CD14-positive monocyte (primary cell): ENCODE data around the gene YIPF4. TPM values are rescaled to one million over a fixed set of nuclear protein-coding genes. Genes with fewer than 3 reads are reported as not detected.
"Not testable (repeated sequence)": the region's sequence is repeated elsewhere in the genome, so short reads cannot be mapped to it uniquely, and the experiment has no call there.

Experiments
- DNase-seq, 3 donors: peaks; one replicate each; pipeline ENCODE4 v3.0.0-alpha.2; 2011 to 2022
- H2AFZ ChIP-seq: 2 replicates; pipeline ENCODE4 v1.6.0; 2012; ENCODE audit warnings: mild to moderate bottlenecking, low read depth, low read length, inconsistent platforms; ENCODE audit not compliant: insufficient read depth, poor library complexity, severe bottlenecking
- H3K27ac ChIP-seq, 2 donors: 1 replicate in 1 of 2; 2 replicates in 1 of 2; pipeline ENCODE4 v1.5.1; 2012 to 2013; ENCODE audit warnings: low read length in 2 of 2, control low read depth in 1 of 2, inconsistent platforms in 1 of 2, low read depth in 1 of 2, mild to moderate bottlenecking in 1 of 2
- H3K27me3 ChIP-seq, 2 donors: one replicate each; pipeline versions ENCODE4 v1.6.0 to v1.6.1; 2011 to 2013; ENCODE audit warnings: low read length in 2 of 2; ENCODE audit not compliant: control insufficient read depth in 2 of 2, insufficient read depth in 2 of 2
- H3K36me3 ChIP-seq, 2 donors: replicated peaks in 1 of 2; 1 replicate in 1 of 2; 2 replicates in 1 of 2; pipeline versions ENCODE4 v1.5.1 to v1.6.1; 2012 to 2013; ENCODE audit warnings: low read length in 2 of 2, control low read depth in 1 of 2, inconsistent platforms in 1 of 2, mild to moderate bottlenecking in 1 of 2; ENCODE audit not compliant: insufficient read depth in 2 of 2, control insufficient read depth in 1 of 2
- H3K4me1 ChIP-seq, 2 donors: 1 replicate in 1 of 2; 2 replicates in 1 of 2; pipeline versions ENCODE4 v1.5.1 to v1.6.1; 2012 to 2013; ENCODE audit warnings: low read length in 2 of 2, control low read depth in 1 of 2, inconsistent platforms in 1 of 2, mild to moderate bottlenecking in 1 of 2, moderate library complexity in 1 of 2; ENCODE audit not compliant: insufficient read depth in 2 of 2, control insufficient read depth in 1 of 2
- H3K4me2 ChIP-seq: replicated peaks from 2 replicates; pipeline ENCODE3; 2012; ENCODE audit warnings: low read length, moderate library complexity, mild to moderate bottlenecking; ENCODE audit not compliant: poor library complexity, severe bottlenecking; ENCODE audit errors: extremely low read depth
- H3K4me3 ChIP-seq, 3 experiments: fragments of 200-600 bp in 1 of 3; sonication (generic) in 1 of 3; replicated peaks in 1 of 3; 1 replicate in 2 of 3; 2 replicates in 1 of 3; pipeline ENCODE4 v1.5.1; 2011 to 2013; ENCODE audit warnings: low read length in 3 of 3, mild to moderate bottlenecking in 3 of 3, control low read depth in 2 of 3, low read depth in 2 of 3, inconsistent platforms in 1 of 3, moderate library complexity in 1 of 3
- H3K79me2 ChIP-seq: 2 replicates; pipeline ENCODE4 v1.6.0; 2012; ENCODE audit warnings: mild to moderate bottlenecking, control low read depth, inconsistent platforms, low read length, moderate library complexity; ENCODE audit not compliant: insufficient read depth
- H3K9ac ChIP-seq: 2 replicates; pipeline ENCODE4 v1.6.0; 2017; ENCODE audit warnings: low read length, mild to moderate bottlenecking; ENCODE audit not compliant: insufficient read depth, poor library complexity, severe bottlenecking
- H3K9me3 ChIP-seq, 2 donors: replicated peaks in 1 of 2; 1 replicate in 1 of 2; 2 replicates in 1 of 2; pipeline versions ENCODE4 v1.5.1 to v1.6.1; 2012 to 2013; ENCODE audit warnings: low read length in 2 of 2, control low read depth in 1 of 2; ENCODE audit not compliant: control insufficient read depth in 1 of 2, insufficient read depth in 1 of 2
- H4K20me1 ChIP-seq: 2 replicates; pipeline ENCODE4 v1.6.0; 2012; ENCODE audit warnings: mild to moderate bottlenecking, low read length, control low read depth, moderate library complexity; ENCODE audit not compliant: insufficient read depth
- H3K27ac Mint-ChIP-seq, 7 donors: one replicate each; pipeline ENCODE4 v1.8.0; 2020; ENCODE audit warnings: mild to moderate bottlenecking in 7 of 7, mixed read lengths in 7 of 7, moderate library complexity in 6 of 7, inconsistent platforms in 2 of 7
- H3K27me3 Mint-ChIP-seq, 3 donors: one replicate each; pipeline ENCODE4 v1.8.0; 2021 to 2022; ENCODE audit warnings: low read depth in 3 of 3, mild to moderate bottlenecking in 3 of 3, mixed read lengths in 3 of 3, moderate library complexity in 3 of 3, inconsistent platforms in 1 of 3
- H3K36me3 Mint-ChIP-seq, 2 donors: one replicate each; pipeline ENCODE4 v1.8.0; 2020; ENCODE audit warnings: mixed read lengths in 2 of 2, inconsistent platforms in 1 of 2, mild to moderate bottlenecking in 1 of 2
- H3K4me1 Mint-ChIP-seq: one replicate; pipeline ENCODE4 v1.8.0; 2020; ENCODE audit warnings: mild to moderate bottlenecking, mixed read lengths
- H3K4me3 Mint-ChIP-seq, 2 donors: one replicate each; pipeline ENCODE4 v1.8.0; 2020; ENCODE audit warnings: mild to moderate bottlenecking in 2 of 2, mixed read lengths in 2 of 2, moderate library complexity in 1 of 2
- H3K9me3 Mint-ChIP-seq, 7 donors: one replicate each; pipeline ENCODE4 v1.8.0; 2020 to 2022; ENCODE audit warnings: mixed read lengths in 7 of 7, mild to moderate bottlenecking in 6 of 7, moderate library complexity in 6 of 7, inconsistent platforms in 2 of 7
- WGBS: methylation state at CpG from one replicate; pipeline ENCODE4 v1.1.5; 2013; ENCODE audit warnings: missing lambda C conversion rate; ENCODE audit not compliant: insufficient coverage; 5-methylcytosine and 5-hydroxymethylcytosine counted together
- intact Hi-C, 2 donors: fragments of 100-400 bp; cut with micrococcal nuclease; formaldehyde crosslinking; loops; one replicate each; pipeline versions ENCODE4 v1.15.0 to v1.15.1; 2023
- polyA plus RNA-seq, 3 donors: library from polyadenylated mRNA; depleted of rRNA in 1 of 3; unstranded in 2 of 3; stranded (reverse) in 1 of 3; fragments of 300-500 nt in 2 of 3; fragments of >200 nt in 1 of 3; fragmentation: Illumina TruSeq in 2 of 3; gene quantifications; 1 replicate in 2 of 3; 2 replicates in 1 of 3; pipeline ENCODE4 v1.2.3, GENCODE V29; 2012 to 2021
- TF ChIP-seq, protein P1 (sequence below): fragments of 200-600 bp; IDR thresholded peaks from one replicate; pipeline ENCODE4 v1.8.0; 2022; ENCODE audit warnings: antibody characterized with exemption, mild to moderate bottlenecking

Gene YIPF4
- polyA plus RNA-seq, 3 donors, result 1.5 to 25.7 (median 20.0) TPM

DNA sequence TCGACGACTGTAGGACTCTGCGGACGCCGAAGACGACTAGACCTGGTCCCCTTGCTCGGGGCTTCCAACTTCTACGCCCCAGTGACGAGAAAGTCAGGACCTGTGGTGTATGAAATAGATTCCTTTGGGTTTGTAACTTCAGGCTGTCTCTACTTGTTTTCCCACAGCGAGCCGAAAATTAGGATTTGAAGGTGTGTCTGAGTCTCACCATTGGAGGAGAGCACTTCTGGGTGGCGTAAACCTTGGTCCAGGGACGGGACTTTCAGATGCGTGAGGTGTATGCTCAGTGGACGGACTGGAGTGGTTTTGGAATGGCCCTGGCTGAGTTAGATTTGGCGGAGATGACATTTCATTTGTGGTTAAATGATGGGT, 80.4 kb downstream of the YIPF4 start:
- H3K4me3 Mint-ChIP-seq, result peak overlapping the region; percentile 88 to 91
- H3K27ac Mint-ChIP-seq, result peak overlapping the region; percentile 81 to 98 (median 96)
- Histone ChIP-seq H3K4me3 (peak overlapping the region; percentile 89 to 93 (median 89)), H3K79me2 (peaks cover 60% of the 10 kb centered on the region), H3K4me2 (peak overlapping the region; percentile 84), H3K27me3 (no peaks in the 10 kb centered on the region), H3K4me1 (peaks cover 26% of the 10 kb centered on the region in 2 donors), H3K36me3 (peaks cover 2 to 5% of the 10 kb centered on the region in 2 donors), H3K9me3 (no peaks in the 10 kb centered on the region), H3K9ac (peak overlapping the region; percentile 97), H2AFZ (no peak overlapping the region), H4K20me1 (peaks cover 51% of the 10 kb centered on the region), H3K27ac (peak overlapping the region; percentile 96 to 99)
- TF ChIP-seq, protein P1, sequence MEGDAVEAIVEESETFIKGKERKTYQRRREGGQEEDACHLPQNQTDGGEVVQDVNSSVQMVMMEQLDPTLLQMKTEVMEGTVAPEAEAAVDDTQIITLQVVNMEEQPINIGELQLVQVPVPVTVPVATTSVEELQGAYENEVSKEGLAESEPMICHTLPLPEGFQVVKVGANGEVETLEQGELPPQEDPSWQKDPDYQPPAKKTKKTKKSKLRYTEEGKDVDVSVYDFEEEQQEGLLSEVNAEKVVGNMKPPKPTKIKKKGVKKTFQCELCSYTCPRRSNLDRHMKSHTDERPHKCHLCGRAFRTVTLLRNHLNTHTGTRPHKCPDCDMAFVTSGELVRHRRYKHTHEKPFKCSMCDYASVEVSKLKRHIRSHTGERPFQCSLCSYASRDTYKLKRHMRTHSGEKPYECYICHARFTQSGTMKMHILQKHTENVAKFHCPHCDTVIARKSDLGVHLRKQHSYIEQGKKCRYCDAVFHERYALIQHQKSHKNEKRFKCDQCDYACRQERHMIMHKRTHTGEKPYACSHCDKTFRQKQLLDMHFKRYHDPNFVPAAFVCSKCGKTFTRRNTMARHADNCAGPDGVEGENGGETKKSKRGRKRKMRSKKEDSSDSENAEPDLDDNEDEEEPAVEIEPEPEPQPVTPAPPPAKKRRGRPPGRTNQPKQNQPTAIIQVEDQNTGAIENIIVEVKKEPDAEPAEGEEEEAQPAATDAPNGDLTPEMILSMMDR, result no peak
- peaks cover 4 to 13% of the 10 kb centered on the region in 2 donors for H3K36me3 Mint-ChIP-seq
- intact Hi-C loops, result loop anchor here (5.0 to 10.0 kb wide), 3 partner anchors 71 to 96 kb away; partner anchors contain the start of gene NLRC4 (in 2 of the 2)
- peak in 2 of 3 donors; percentile 7 to 44 for DNase-seq
- H3K4me1 Mint-ChIP-seq, result peaks cover 38% of the 10 kb centered on the region
- WGBS, result 8% methylated on average over 16 of the region's 16 CpGs
- H3K9me3 Mint-ChIP-seq, result peaks cover 0 to 5% (median 0%) of the 10 kb centered on the region in 7 donors
- peaks cover 0 to 2% (median 0%) of the 10 kb centered on the region in 3 donors for H3K27me3 Mint-ChIP-seq

DNA sequence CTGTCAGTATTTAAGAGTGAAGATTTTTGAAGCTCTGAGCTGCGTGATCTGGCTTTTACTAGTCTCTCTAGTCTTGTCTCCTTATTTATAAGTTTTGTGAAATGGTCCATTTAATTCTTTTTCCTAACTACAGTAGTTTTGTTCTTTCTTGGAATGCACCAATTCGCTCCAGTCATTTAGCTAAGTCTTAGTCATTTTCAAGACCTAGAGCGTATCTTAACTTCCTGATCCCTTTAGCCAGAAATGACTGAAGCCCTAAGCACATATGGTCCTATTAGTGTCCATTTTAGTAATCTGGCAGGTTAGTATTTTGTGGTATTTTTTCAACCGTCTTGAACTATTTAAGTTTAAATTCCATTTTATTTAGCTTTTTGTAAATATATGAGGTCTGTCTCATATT, 82.7 kb downstream of the YIPF4 start:
- Histone ChIP-seq H3K79me2 (peaks cover 83% of the 10 kb centered on the region), H3K27ac (no peak overlapping the region), H3K4me3 (no peak overlapping the region), H3K4me1 (peaks cover 26% of the 10 kb centered on the region in 2 donors), H4K20me1 (peaks cover 74% of the 10 kb centered on the region), H3K36me3 (peaks cover 2 to 5% of the 10 kb centered on the region in 2 donors), H2AFZ (no peak overlapping the region), H3K4me2 (no peak overlapping the region), H3K9ac (no peak overlapping the region), H3K27me3 (no peaks in the 10 kb centered on the region), H3K9me3 (no peaks in the 10 kb centered on the region)
- intact Hi-C loops, result no loop called here
- Mint-ChIP-seq H3K4me3 (no peak overlapping the region), H3K27ac (peak overlapping the region in 3 of 7 donors; percentile 11 to 39 (median 27)), H3K27me3 (peaks cover 0 to 2% (median 0%) of the 10 kb centered on the region in 3 donors), H3K36me3 (peaks cover 8 to 13% of the 10 kb centered on the region in 2 donors), H3K9me3 (no peaks in the 10 kb centered on the region), H3K4me1 (peaks cover 52% of the 10 kb centered on the region)
- WGBS, result no CpG with 5 or more reads among the region's 4 CpGs
- TF ChIP-seq, protein P1, result no peak
- DNase-seq, result peak in 1 of 3 donors; percentile 14

DNA sequence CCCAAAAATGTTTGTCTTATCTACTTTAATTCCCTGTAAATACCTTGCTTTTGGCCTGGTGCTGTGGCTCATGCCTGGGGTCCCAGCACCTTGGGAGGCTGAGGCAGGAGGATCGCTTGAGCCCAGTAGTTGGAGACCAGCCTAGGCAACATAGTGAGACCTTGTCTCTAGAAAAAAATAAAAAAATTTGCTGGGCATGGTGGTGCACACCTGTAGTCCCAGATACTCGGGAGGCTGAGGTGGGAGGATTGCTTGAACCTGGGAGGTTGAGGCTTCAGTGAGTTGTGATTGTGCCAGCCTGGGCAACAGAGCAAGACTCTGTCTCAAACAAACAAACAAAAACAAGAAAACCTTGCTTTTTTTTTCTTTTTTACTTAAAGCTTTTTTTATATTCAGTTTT, 85.3 kb downstream of the YIPF4 start:
- WGBS, result no CpG with 5 or more reads among the region's 2 CpGs

More for the DNA sequence above, 85.3 kb downstream of the YIPF4 start:
- peaks cover 100% of the 10 kb centered on the region for H3K79me2 ChIP-seq
- H3K9me3 Mint-ChIP-seq, H3K4me3 Mint-ChIP-seq, H3K9ac ChIP-seq, H3K27me3 ChIP-seq, H3K9me3 ChIP-seq, H3K36me3 ChIP-seq, DNase-seq, H3K4me2 ChIP-seq, H2AFZ ChIP-seq, intact Hi-C loops, H3K27ac ChIP-seq, H3K27me3 Mint-ChIP-seq, H3K4me3 ChIP-seq: not testable (repeated sequence)
- Mint-ChIP-seq H3K36me3 (peaks cover 16 to 18% of the 10 kb centered on the region in 2 donors), H3K27ac (peak overlapping the region in 3 of 7 donors; percentile 18 to 54 (median 30)), H3K4me1 (peaks cover 51% of the 10 kb centered on the region)
- peaks cover 99% of the 10 kb centered on the region for H4K20me1 ChIP-seq
- H3K4me1 ChIP-seq, result peaks cover 20 to 26% of the 10 kb centered on the region in 2 donors
